HEK293 (cell line): ENCODE data around the gene HSD11B1.

Experiments used
- CTCF ChIA-PET: fragments of 350-600 bp; formaldehyde crosslinking; extraction: SDS; loops from one replicate; lab custom pipeline; 2021; ENCODE audit warnings: antibody characterized with exemption; lab: Yijun Ruan, JAX
- POLR2A ChIA-PET: fragments of 300-600 bp; formaldehyde crosslinking; extraction: SDS; loops from one replicate; lab custom pipeline; 2020; ENCODE audit warnings: antibody characterized with exemption, inconsistent platforms; lab: Yijun Ruan, JAX
- H3K27ac ChIP-seq: fragments of 200-500 bp; sonication (Bioruptor generic); 2 replicates; pipeline ENCODE4 v1.5.1; 2014; ENCODE audit warnings: low read depth, low read length, control low read depth, inconsistent platforms; ENCODE audit errors: extremely low read depth
- H3K36me3 ChIP-seq, 2 experiments: fragments of 200-500 bp in 1 of 2; sonication (Bioruptor generic) in 1 of 2; 1 replicate in 1 of 2; 2 replicates in 1 of 2; pipeline ENCODE4 v1.5.1; 2014 to 2017; ENCODE audit warnings: inconsistent platforms in 2 of 2, low read length in 2 of 2; ENCODE audit not compliant: control insufficient read depth in 2 of 2, insufficient read depth in 1 of 2
- H3K4me1 ChIP-seq: fragments of 200-500 bp; sonication (Bioruptor generic); 2 replicates; pipeline ENCODE4 v1.5.1; 2014; ENCODE audit warnings: mild to moderate bottlenecking, low read length, inconsistent platforms; ENCODE audit not compliant: control insufficient read depth, insufficient read depth
- H3K4me3 ChIP-seq: 2 replicates; pipeline ENCODE4 v1.5.1; 2011; ENCODE audit warnings: low read depth, mild to moderate bottlenecking, control low read depth, low read length, moderate library complexity
- H3K9me3 ChIP-seq: fragments of 200-500 bp; sonication (Bioruptor generic); 2 replicates; pipeline ENCODE4 v1.5.1; 2014; ENCODE audit warnings: low read depth, low read length, inconsistent platforms; ENCODE audit not compliant: control insufficient read depth, insufficient read depth
- ATF2 ChIP-seq: fragments of 450-650 bp; formaldehyde crosslinking; IDR thresholded peaks from 2 replicates; pipeline ENCODE4 v1.5.1; 2016; ENCODE audit warnings: missing biosample characterization, missing genetic modification characterization, low read depth
- BCL6B ChIP-seq: fragments of 450-650 bp; formaldehyde crosslinking; IDR thresholded peaks from 2 replicates; pipeline ENCODE4 v1.5.1; 2017; ENCODE audit warnings: missing biosample characterization, missing genetic modification characterization
- GLIS1 ChIP-seq: fragments of 450-650 bp; formaldehyde crosslinking; IDR thresholded peaks from 2 replicates; pipeline ENCODE4 v1.5.1; 2016; ENCODE audit warnings: missing biosample characterization, missing genetic modification characterization
- MEIS1 ChIP-seq: sonication (generic); formaldehyde crosslinking; IDR thresholded peaks from 2 replicates; pipeline ENCODE4 v1.8.1; 2022; ENCODE audit warnings: missing genetic modification reagents, mild to moderate bottlenecking, borderline replicate concordance
- SP7 ChIP-seq: fragments of 450-650 bp; formaldehyde crosslinking; IDR thresholded peaks from 2 replicates; pipeline ENCODE4 v1.5.1; 2016; ENCODE audit warnings: missing biosample characterization, missing genetic modification characterization
- TSHZ1 ChIP-seq: fragments of 450-650 bp; formaldehyde crosslinking; IDR thresholded peaks from 2 replicates; pipeline ENCODE4 v1.5.1; 2016; ENCODE audit warnings: missing biosample characterization, missing genetic modification characterization, borderline replicate concordance
- ZBTB1 ChIP-seq: fragments of 450-650 bp; formaldehyde crosslinking; IDR thresholded peaks from 2 replicates; pipeline ENCODE4 v1.5.1; 2016; ENCODE audit warnings: missing biosample characterization, missing genetic modification characterization
- ZBTB20 ChIP-seq: fragments of 450-650 bp; formaldehyde crosslinking; IDR thresholded peaks from 2 replicates; pipeline ENCODE4 v1.5.1; 2016; ENCODE audit warnings: missing biosample characterization, missing genetic modification characterization
- ZBTB6 ChIP-seq: fragments of 450-650 bp; formaldehyde crosslinking; IDR thresholded peaks from 2 replicates; pipeline ENCODE4 v1.5.1; 2017; ENCODE audit warnings: missing biosample characterization, missing genetic modification characterization
- ZEB2 ChIP-seq: fragments of 450-650 bp; formaldehyde crosslinking; IDR thresholded peaks from 2 replicates; pipeline ENCODE4 v1.5.1; 2016; ENCODE audit warnings: missing biosample characterization, missing genetic modification characterization
- ZNF10 ChIP-seq: fragments of 450-650 bp; formaldehyde crosslinking; IDR thresholded peaks from 2 replicates; pipeline ENCODE4 v1.5.1; 2017; ENCODE audit warnings: missing biosample characterization, missing genetic modification characterization
- ZNF114 ChIP-seq: fragments of 450-650 bp; formaldehyde crosslinking; IDR thresholded peaks from 2 replicates; pipeline ENCODE4 v1.5.0; 2017; ENCODE audit warnings: missing biosample characterization, missing genetic modification characterization
- ZNF121 ChIP-seq: fragments of 450-650 bp; formaldehyde crosslinking; IDR thresholded peaks from 2 replicates; pipeline ENCODE4 v1.5.1; 2016; ENCODE audit warnings: missing biosample characterization, missing genetic modification characterization
- ZNF138 ChIP-seq: fragments of 450-650 bp; formaldehyde crosslinking; IDR thresholded peaks from 2 replicates; pipeline ENCODE4 v1.5.1; 2016; ENCODE audit warnings: missing biosample characterization, missing genetic modification characterization, borderline replicate concordance
- ZNF16 ChIP-seq: fragments of 450-650 bp; formaldehyde crosslinking; IDR thresholded peaks from 2 replicates; pipeline ENCODE4 v1.5.1; 2016; ENCODE audit warnings: low read depth, missing biosample characterization, missing genetic modification characterization
- ZNF18 ChIP-seq: fragments of 450-650 bp; formaldehyde crosslinking; IDR thresholded peaks from 2 replicates; pipeline ENCODE4 v1.5.1; 2016; ENCODE audit warnings: missing biosample characterization, missing genetic modification characterization
- ZNF544 ChIP-seq: fragments of 450-650 bp; formaldehyde crosslinking; IDR thresholded peaks from 2 replicates; pipeline ENCODE4 v1.5.0; 2017; ENCODE audit warnings: missing biosample characterization, missing genetic modification characterization
- ZNF585B ChIP-seq: fragments of 450-650 bp; formaldehyde crosslinking; IDR thresholded peaks from 2 replicates; pipeline ENCODE4 v1.5.1; 2016; ENCODE audit warnings: missing biosample characterization, missing genetic modification characterization
- ZNF621 ChIP-seq: fragments of 450-650 bp; formaldehyde crosslinking; IDR thresholded peaks from 2 replicates; pipeline ENCODE4 v1.5.1; 2017; ENCODE audit warnings: missing biosample characterization, missing genetic modification characterization
- ZNF639 ChIP-seq: fragments of 450-650 bp; formaldehyde crosslinking; IDR thresholded peaks from 2 replicates; pipeline ENCODE4 v1.5.1; 2016; ENCODE audit warnings: missing biosample characterization, missing genetic modification characterization
- ZNF692 ChIP-seq: fragments of 450-650 bp; formaldehyde crosslinking; IDR thresholded peaks from 2 replicates; pipeline ENCODE4 v1.5.1; 2016; ENCODE audit warnings: missing biosample characterization, missing genetic modification characterization
- ZNF701 ChIP-seq: fragments of 450-650 bp; formaldehyde crosslinking; IDR thresholded peaks from 2 replicates; pipeline ENCODE4 v1.5.1; 2016; ENCODE audit warnings: missing biosample characterization, missing genetic modification characterization
- ZNF707 ChIP-seq: fragments of 450-650 bp; formaldehyde crosslinking; IDR thresholded peaks from 2 replicates; pipeline ENCODE4 v1.5.1; 2016; ENCODE audit warnings: missing biosample characterization, missing genetic modification characterization
- ZNF837 ChIP-seq: fragments of 450-650 bp; formaldehyde crosslinking; IDR thresholded peaks from 2 replicates; pipeline ENCODE4 v1.5.1; 2016; ENCODE audit warnings: missing biosample characterization, missing genetic modification characterization

HSD11B1 gene

GRCh38 chr1:209657140-209657879, 47.3 kb upstream of the HSD11B1 start:
- Histone ChIP-seq H3K27ac (no peak overlapping the region), H3K4me3 (no peak overlapping the region), H3K36me3 (no peaks in the 10 kb centered on the region), H3K4me1 (peaks cover 11% of the 10 kb centered on the region), H3K9me3 (no peaks in the 10 kb centered on the region)
- POLR2A ChIA-PET: no interaction called here
- CTCF ChIA-PET: interaction anchor here (0.9 to 1.7 kb wide), 2 partner anchors 10 to 40 kb away, joined by 3 to 4 read pairs; no protein-coding TSS in a partner anchor
- TF ChIP-seq ZNF16 (tag by site-specific recombination) (no peak), ZNF121 (tag by site-specific recombination) (no peak), GLIS1 (tag by site-specific recombination) (no peak), MEIS1 (CRISPR knock-in tag) (no peak), ZNF707 (no peak), ZNF701 (tag by site-specific recombination) (no peak), SP7 (no peak), ZBTB1 (tag by site-specific recombination) (no peak), ZEB2 (tag by site-specific recombination) (no peak), ZBTB6 (tag by site-specific recombination) (no peak), ZNF114 (tag by site-specific recombination) (no peak), BCL6B (no peak), ZNF692 (tag by site-specific recombination) (no peak), ZNF544 (tag by site-specific recombination) (no peak), ATF2 (tag by site-specific recombination) (no peak), ZNF621 (tag by site-specific recombination) (no peak), ZNF10 (no peak), ZBTB20 (tag by site-specific recombination) (no peak), ZNF585B (tag by site-specific recombination) (no peak)

- no peak overlapping the region for H3K4me3 ChIP-seq
- H3K27ac ChIP-seq: no peak overlapping the region
- no peaks in the 10 kb centered on the region for H3K9me3 ChIP-seq
- CTCF ChIA-PET: interaction anchor here (0.6 to 1.7 kb wide), 3 partner anchors 9 to 92 kb away, joined by 3 to 4 read pairs (median 3); no protein-coding TSS in a partner anchor
- POLR2A ChIA-PET: no interaction called here
- peaks cover 5% of the 10 kb centered on the region for H3K4me1 ChIP-seq
- H3K36me3 ChIP-seq: no peaks in the 10 kb centered on the region
- TF ChIP-seq ZNF639 (tag by site-specific recombination): no peak
- TF ChIP-seq ZNF18 (tag by site-specific recombination): no peak
- no peak for TF ChIP-seq ZNF138 (tag by site-specific recombination)
- no peak for TF ChIP-seq ZNF837
- no peak for TF ChIP-seq TSHZ1 (tag by site-specific recombination)
These were observed 46.7 kb upstream of the HSD11B1 start for GRCh38 chr1:209657918-209658317.
